ENCODE results near the gene TWNK. TPM values are rescaled to one million over a fixed set of nuclear protein-coding genes. Genes with fewer than 3 reads are reported as not detected.

The TWNK gene
- total RNA-seq, 2 donors from 2014 or later, result 11.2 to 15.1 TPM

GRCh38 chr10:100960251-100960650 is 27.1 kb upstream of the TWNK start:
- Mint-ChIP-seq H3K4me3 (no peak overlapping the region), H3K4me1 (no peaks in the 10 kb centered on the region), H3K27me3 (ENCODE audit: insufficient read depth) (no peaks in the 10 kb centered on the region), H3K36me3 (ENCODE audit: low read depth) (peaks cover 48% of the 10 kb centered on the region), H3K9me3 (no peaks in the 10 kb centered on the region), H3K27ac (no peak overlapping the region)
- TF ChIP-seq, protein P1, sequence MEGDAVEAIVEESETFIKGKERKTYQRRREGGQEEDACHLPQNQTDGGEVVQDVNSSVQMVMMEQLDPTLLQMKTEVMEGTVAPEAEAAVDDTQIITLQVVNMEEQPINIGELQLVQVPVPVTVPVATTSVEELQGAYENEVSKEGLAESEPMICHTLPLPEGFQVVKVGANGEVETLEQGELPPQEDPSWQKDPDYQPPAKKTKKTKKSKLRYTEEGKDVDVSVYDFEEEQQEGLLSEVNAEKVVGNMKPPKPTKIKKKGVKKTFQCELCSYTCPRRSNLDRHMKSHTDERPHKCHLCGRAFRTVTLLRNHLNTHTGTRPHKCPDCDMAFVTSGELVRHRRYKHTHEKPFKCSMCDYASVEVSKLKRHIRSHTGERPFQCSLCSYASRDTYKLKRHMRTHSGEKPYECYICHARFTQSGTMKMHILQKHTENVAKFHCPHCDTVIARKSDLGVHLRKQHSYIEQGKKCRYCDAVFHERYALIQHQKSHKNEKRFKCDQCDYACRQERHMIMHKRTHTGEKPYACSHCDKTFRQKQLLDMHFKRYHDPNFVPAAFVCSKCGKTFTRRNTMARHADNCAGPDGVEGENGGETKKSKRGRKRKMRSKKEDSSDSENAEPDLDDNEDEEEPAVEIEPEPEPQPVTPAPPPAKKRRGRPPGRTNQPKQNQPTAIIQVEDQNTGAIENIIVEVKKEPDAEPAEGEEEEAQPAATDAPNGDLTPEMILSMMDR (conservative IDR thresholded peaks at IDR 0.05), result no peak
- Histone ChIP-seq H3K9me3 (ENCODE audit: control insufficient read depth, low read length) (no peaks in the 10 kb centered on the region), H3K4me3 (ENCODE audit: low read length) (no peak overlapping the region), H3K4me1 (ENCODE audit: control insufficient read depth, insufficient read depth, low read length) (no peaks in the 10 kb centered on the region), H3K36me3 (ENCODE audit: control insufficient read depth, insufficient read depth, low read length) (peaks cover 77% of the 10 kb centered on the region), H3K27me3 (ENCODE audit: control insufficient read depth, insufficient read depth, low read length, poor library complexity, severe bottlenecking) (no peaks in the 10 kb centered on the region), H3K9ac (ENCODE audit: extremely low read depth, low read length, poor library complexity, severe bottlenecking) (no peak overlapping the region), H3K27ac (ENCODE audit: low read depth, low read length) (no peak overlapping the region)
- no peak for DNase-seq

GRCh38 chr10:100962351-100963080 is 24.8 kb upstream of the TWNK start:
- 96 to 100% methylated on average over 1 to 4 of the region's 4 CpGs for WGBS, 2 experiments (ENCODE audit: insufficient coverage in 1 of 2, insufficient read length in 1 of 2)
- no peak overlapping the region for H3K4me3 ChIP-seq (ENCODE audit: low read length)
- Mint-ChIP-seq H3K9me3 (no peaks in the 10 kb centered on the region), H3K27me3 (ENCODE audit: insufficient read depth) (no peaks in the 10 kb centered on the region), H3K4me1 (peaks cover 2% of the 10 kb centered on the region), H3K36me3 (ENCODE audit: low read depth) (peaks cover 34% of the 10 kb centered on the region), H3K27ac (no peak overlapping the region), H3K4me3 (no peak overlapping the region)
- no peak for DNase-seq
- no peaks in the 10 kb centered on the region for H3K9me3 ChIP-seq (ENCODE audit: control insufficient read depth, low read length)
- H3K4me1 ChIP-seq (ENCODE audit: control insufficient read depth, insufficient read depth, low read length), result peaks cover 2% of the 10 kb centered on the region
- H3K27ac ChIP-seq (ENCODE audit: low read depth, low read length), result no peak overlapping the region
- no peak overlapping the region for H3K9ac ChIP-seq (ENCODE audit: extremely low read depth, low read length, poor library complexity, severe bottlenecking)
- peaks cover 76% of the 10 kb centered on the region for H3K36me3 ChIP-seq (ENCODE audit: control insufficient read depth, insufficient read depth, low read length)
- TF ChIP-seq, protein P1 (conservative IDR thresholded peaks at IDR 0.05), result no peak
- H3K27me3 ChIP-seq (ENCODE audit: control insufficient read depth, insufficient read depth, low read length, poor library complexity, severe bottlenecking), result no peaks in the 10 kb centered on the region

DNA sequence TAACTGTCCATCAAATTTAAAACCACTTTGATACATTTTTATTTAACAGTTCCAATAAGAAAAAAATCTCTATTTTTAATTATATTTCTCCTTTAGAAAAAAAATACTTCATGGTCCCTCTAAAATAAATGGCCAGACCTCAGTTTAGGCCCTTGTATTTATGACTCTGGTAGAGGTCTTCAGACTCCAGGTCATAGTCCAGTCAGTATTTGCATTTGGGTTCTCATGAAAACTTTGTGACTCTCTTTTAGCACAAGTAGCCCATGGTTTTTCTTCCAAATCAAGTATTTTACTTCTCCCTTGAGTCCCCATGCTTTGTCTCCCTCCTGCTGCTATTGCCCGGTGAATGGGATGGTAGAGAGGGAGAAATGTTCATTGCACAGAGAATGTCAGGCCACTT is 23.5 kb upstream of the TWNK start:
- Histone ChIP-seq H3K9me3 (ENCODE audit: control insufficient read depth, low read length) (no peaks in the 10 kb centered on the region), H3K9ac (ENCODE audit: extremely low read depth, low read length, poor library complexity, severe bottlenecking) (no peak overlapping the region), H3K27ac (ENCODE audit: low read depth, low read length) (no peak overlapping the region), H3K4me1 (ENCODE audit: control insufficient read depth, insufficient read depth, low read length) (peaks cover 2% of the 10 kb centered on the region), H3K27me3 (ENCODE audit: control insufficient read depth, insufficient read depth, low read length, poor library complexity, severe bottlenecking) (no peaks in the 10 kb centered on the region), H3K4me3 (ENCODE audit: low read length) (no peak overlapping the region), H3K36me3 (ENCODE audit: control insufficient read depth, insufficient read depth, low read length) (peaks cover 67% of the 10 kb centered on the region)
- H3K27ac Mint-ChIP-seq, result no peak overlapping the region
- no peak for DNase-seq
- TF ChIP-seq, protein P1 (conservative IDR thresholded peaks at IDR 0.05), result no peak
- H3K4me1 Mint-ChIP-seq, result peaks cover 7% of the 10 kb centered on the region
- no peaks in the 10 kb centered on the region for H3K27me3 Mint-ChIP-seq (ENCODE audit: insufficient read depth)
- H3K36me3 Mint-ChIP-seq (ENCODE audit: low read depth), result peaks cover 31% of the 10 kb centered on the region
- H3K9me3 Mint-ChIP-seq, result no peaks in the 10 kb centered on the region
- whole genome bisulfite sequencing, 2 experiments (ENCODE audit: insufficient coverage in 1 of 2, insufficient read length in 1 of 2), result 92 to 100% methylated on average over 1 of the region's 1 CpG
- no peak overlapping the region for H3K4me3 Mint-ChIP-seq

Data from endodermal cell (in vitro differentiated cells).